KG1 (cell line): Measurements from ENCODE around the gene TCEA2.

ENCODE experiments used
- DNase-seq: peaks from one replicate; lab custom pipeline; 2025; lab: John Stamatoyannopoulos, UW

Gene TCEA2

GRCh38 chr20:64062596-64063388 is at the start of gene TCEA2:
TCEA2 (plus strand) TSS chr20:64063198; CDS start chr20:64063313, 115 bp downstream.
- peak; percentile 84 for DNase-seq

GRCh38 chr20:64015635-64016034 is 47.4 kb upstream of the TCEA2 start:
- no peak for DNase-seq

GRCh38 chr20:64021124-64021975 is 41.6 kb upstream of the TCEA2 start:
- DNase-seq, result no peak

- no peak for DNase-seq
Observed at GRCh38 chr20:64022671-64023360, 40.2 kb upstream of the TCEA2 start.

GRCh38 chr20:64023361-64024140 is 39.4 kb upstream of the TCEA2 start:
- no peak for DNase-seq

- DNase-seq, result no peak
Observed at GRCh38 chr20:64024141-64024990, 38.6 kb upstream of the TCEA2 start.

GRCh38 chr20:64025101-64025825 is 37.7 kb upstream of the TCEA2 start:
- DNase-seq, result no peak

GRCh38 chr20:64025826-64026412 is 37.1 kb upstream of the TCEA2 start:
- no peak for DNase-seq

- DNase-seq, result no peak
Observed at GRCh38 chr20:64027981-64028685, 34.9 kb upstream of the TCEA2 start.

GRCh38 chr20:64029293-64030117 is 33.5 kb upstream of the TCEA2 start:
- no peak for DNase-seq

- no peak for DNase-seq
Observed at GRCh38 chr20:64030371-64031134, 32.4 kb upstream of the TCEA2 start.

- DNase-seq, result no peak
Observed at GRCh38 chr20:64031822-64032314, 31.1 kb upstream of the TCEA2 start.

- DNase-seq, result no peak
Observed at GRCh38 chr20:64032706-64033624, 30.0 kb upstream of the TCEA2 start.

- DNase-seq, result no peak
Observed at GRCh38 chr20:64033981-64034493, 29.0 kb upstream of the TCEA2 start.

- DNase-seq, result no peak
Observed at GRCh38 chr20:64035066-64035932, 27.7 kb upstream of the TCEA2 start.
